Stimulated activated CD4-positive, alpha-beta T cell treated with anti-CD3 and anti-CD28 coated beads, Interleukin-1b, Interleukin-23, amount 100 ng/mL, for 4 hours (primary cell): Measurements from ENCODE around the gene STARD10.

ENCODE experiments used
- DNase-seq, 2 donors: peaks; one replicate each; pipeline ENCODE4 v3.0.0-alpha.2; 2020; ENCODE audit warnings: low read depth in 2 of 2

STARD10 gene

DNA sequence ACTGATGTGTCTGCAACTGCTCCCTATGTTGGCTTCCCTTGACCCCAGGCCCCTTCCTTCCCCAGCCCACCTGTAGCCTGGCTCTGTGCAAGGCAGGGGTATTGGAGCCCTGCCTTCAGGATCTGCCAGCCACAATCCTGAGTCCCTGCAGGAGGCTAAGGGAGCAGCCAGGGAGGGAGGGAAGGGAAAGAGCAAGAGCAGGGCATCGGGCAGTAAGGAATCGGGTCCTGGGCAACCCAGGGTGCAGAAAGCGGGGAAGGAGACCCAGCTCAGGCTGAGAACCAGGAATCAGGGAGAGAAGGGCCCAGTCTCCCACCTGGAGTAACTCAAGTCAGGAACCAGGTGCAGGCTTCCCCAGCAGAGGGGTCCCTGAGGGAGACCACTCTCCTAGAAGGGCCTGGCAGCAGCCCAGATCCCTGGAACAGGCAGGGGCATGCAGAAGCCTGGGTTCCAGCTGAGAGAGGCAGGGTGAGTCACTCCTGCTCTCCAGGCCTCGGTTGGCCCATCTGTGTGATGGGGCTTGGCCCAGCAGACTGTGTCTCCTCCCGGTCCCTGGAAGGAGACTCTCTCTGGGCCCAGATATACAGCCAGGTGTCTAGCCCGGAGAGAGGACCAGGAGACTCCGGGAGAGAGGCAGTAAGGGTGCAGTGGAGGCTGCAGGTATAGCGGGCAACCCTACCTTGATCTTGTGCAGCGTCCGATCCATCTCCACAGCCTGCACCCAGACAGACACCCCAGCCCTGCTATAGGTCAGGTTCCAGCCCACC, 13.4 kb downstream of the STARD10 start:
- no peak for DNase-seq

DNA sequence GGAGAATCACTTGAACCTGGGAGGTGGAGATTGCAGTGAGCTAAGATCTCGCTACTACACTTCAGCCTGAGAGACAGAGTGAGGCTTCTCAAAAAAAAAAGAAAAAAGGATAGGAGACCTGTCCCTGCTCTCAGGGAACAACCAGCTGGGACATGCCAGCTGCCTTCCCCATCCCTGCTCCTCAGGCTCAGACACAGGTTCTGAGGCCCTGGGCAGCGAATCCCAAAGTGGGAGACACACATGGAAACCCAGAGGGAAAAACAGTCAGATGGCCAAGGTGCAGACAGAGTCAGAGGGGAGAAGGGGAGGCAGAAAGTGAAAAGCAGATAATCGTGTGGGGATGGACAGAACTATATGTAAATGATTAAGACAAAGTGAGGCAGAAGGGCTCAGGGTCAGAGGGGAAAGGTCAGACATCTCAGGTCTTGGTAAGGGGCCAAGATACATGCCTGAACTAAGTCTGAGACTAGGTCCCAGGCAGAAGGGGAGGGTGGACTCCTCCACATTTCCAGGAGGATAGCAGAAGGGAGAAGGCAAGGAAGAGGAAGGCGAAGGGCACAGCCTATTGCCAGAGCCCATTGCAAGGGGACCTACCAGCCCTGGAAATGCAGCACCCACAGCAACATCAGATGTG, 14.2 kb downstream of the STARD10 start:
- DNase-seq, result no peak

GRCh38 chr11:72778535-72779494, 15.0 kb downstream of the STARD10 start:
- DNase-seq, result no peak

DNA sequence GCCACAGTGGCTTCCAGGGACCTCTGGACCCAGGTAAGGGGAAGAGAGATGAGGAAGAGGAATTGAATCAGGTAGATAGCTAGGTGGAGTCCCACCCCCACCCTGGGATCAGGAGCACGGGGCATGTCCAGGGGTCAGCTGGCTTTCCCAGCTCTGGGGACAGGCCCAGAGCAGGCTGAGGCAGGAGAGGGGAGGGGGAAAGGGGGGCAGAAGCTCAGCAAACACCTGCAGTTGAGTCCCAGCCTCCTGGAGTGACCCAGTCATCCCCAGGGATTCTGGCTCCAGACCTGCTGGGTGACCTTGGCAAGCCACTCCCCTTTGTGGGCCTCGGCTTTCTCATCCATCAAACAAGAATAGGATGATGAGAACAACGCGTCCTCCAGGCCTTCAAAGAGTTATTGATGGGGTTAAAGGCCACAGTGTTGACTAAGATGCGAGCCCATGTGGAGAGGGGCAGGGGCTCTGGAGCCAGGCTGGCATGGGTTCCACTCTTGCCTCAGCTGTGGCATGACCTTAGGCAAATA, 16.0 kb downstream of the STARD10 start:
- DNase-seq, result no peak

- no peak for DNase-seq
These were observed 16.7 kb downstream of the STARD10 start for GRCh38 chr11:72776844-72777754.

DNA sequence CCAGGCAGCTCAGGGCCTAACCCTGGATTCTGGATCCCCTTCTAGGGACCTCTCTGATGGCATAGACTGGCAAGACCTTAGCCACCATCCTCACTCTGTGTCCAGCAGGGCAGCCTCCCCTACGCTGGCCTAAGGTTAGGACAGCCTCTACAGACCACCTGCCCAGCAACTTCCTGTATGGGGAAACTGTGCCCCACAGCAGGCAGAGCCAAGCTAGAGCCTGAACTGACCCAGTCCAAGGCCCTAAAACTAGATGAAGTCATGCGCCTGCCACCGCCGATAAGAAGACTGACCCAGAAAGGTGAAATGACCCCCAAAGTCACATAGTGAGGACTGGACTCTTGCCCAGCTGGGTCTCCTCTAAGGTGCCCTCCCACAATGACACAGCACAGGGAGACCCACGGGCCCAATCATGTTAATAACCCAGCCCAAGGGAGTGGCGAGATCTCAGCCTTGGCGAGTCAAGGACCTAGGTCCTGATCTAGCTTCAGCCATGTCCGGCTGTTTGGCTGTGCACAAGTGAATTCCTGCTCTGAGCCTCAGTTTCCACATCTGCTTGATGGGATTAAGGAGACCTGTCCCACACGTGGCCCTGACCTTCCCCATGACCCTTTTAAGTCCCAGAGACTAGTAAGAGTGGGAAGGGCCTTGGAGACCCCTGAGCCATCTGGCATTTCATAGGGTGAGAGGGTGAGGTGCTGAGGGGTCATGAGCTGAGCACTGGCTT, 17.6 kb downstream of the STARD10 start:
- no peak for DNase-seq

- no peak for DNase-seq
These were observed 18.3 kb downstream of the STARD10 start for GRCh38 chr11:72775288-72776110.

GRCh38 chr11:72774499-72774898, 19.3 kb downstream of the STARD10 start:
- no peak for DNase-seq

DNA sequence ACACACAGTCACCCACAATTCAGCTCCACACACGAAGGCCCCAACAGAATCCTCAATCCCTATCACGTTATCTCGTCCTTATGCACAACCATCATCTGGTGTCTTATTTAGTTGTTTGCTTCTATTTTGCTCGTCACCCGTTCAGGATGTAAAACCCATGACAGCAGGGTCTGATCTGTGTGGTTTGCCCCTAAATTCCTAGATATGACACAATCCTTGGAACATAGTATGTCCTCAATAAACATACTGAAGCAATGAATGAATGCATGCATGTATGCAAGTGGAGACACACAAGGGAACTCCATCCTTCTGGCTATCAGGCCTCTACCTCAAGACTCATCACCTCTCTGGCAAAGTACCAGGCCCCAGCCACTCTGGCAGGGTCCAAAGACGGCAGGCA, 20.2 kb downstream of the STARD10 start:
- no peak for DNase-seq

GRCh38 chr11:72773291-72773690, 20.6 kb downstream of the STARD10 start:
- DNase-seq, result no peak

DNA sequence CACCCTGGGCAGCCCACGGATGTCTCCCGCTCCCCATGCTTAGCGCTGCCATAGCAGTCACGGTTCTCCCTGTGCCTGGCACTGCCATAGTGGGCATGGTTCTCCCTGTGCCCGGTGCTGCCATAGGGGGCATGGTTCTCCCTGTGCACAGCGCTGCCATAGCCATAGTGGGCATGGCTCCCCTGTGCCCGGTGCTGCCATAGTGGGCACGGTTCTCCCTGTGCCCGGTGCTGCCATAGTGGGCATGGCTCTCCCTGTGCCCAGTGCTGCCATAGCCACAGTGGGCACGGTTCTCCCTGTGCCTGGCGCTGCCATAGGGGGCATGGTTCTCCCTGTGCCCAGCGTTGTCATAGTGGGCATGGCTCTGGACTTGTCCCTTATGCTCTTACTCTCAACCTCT, 21.8 kb downstream of the STARD10 start:
- DNase-seq, result no peak

GRCh38 chr11:72771507-72771906, 22.3 kb downstream of the STARD10 start:
- no peak for DNase-seq

DNA sequence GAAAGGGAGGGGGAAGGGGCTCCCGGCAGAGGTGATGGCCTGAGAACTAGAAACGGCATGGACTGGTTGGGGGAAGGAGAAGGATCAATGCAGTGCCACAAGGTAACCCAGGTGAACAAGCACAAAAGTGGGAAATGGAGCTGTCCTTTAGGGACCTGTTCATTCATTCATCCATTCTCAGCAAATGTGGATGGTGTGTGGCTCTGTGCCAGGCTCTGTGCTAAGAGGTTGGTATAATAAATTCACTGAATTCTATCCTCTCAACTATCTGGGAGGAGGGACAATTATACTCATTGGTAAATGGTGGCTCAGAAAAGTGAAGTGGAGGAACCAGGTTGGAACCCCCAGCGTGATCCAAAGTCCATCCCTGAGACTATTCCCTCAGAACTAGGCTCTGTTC, 23.0 kb downstream of the STARD10 start:
- DNase-seq, result no peak

- DNase-seq, result no peak
These were observed 24.2 kb downstream of the STARD10 start for GRCh38 chr11:72769680-72770079.

DNA sequence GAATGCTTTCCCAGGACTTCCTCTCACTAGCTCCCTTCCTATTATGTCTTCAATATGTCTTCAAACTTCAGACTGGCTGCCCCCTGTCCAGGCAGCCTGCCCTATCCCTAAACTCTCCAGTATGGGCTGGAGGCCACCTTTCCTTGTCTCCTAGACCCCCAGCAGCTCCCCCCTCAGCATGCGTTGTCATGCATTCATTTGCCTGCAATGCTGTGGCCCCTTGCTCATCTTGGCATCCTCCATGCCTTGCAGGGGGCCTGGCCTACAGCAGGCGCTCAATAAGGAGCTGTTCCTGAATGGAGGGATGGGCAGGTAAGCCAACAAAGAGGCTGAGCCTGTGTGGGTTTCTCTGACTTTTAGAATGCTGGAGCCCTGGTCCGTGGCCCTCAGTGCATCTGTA, 25.3 kb downstream of the STARD10 start:
- no peak for DNase-seq

GRCh38 chr11:72767203-72768062, 26.4 kb downstream of the STARD10 start:
- DNase-seq, result no peak

DNA sequence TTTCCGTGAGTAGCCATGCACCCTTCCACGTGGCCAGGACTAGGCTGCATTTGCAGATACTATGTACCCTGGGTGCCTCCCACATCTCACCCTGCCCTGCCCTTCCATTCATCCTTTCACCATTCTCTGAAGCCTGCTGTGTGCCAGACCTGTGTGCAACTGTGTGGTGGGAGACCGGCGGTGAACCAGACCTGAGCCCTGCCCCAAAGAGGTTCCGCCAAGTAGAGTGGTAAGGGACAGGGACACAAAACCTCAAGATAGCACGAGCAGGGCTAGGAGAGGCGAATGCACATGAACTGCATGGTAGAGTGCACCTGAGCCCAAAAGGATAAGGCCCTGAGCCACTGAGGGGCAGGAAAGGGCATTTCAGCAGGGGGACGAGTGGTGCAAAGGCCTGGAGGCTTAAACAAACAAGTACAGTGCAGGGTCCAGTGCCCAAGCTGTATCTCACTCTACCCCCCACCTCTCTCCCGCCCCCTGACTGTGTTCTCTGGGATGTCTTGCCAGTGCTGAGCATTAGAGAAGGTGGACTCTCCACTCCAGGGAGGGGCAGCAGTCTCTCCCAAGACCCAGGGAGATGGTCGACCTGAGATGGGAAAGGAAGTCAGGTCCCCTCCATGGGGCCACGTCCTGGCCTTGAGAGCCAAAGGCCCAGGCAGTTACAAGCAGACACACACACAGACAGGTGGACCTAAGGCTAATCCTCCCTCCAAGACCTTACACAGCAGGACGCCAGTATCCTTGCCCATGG, 27.5 kb downstream of the STARD10 start:
- DNase-seq, result no peak

DNA sequence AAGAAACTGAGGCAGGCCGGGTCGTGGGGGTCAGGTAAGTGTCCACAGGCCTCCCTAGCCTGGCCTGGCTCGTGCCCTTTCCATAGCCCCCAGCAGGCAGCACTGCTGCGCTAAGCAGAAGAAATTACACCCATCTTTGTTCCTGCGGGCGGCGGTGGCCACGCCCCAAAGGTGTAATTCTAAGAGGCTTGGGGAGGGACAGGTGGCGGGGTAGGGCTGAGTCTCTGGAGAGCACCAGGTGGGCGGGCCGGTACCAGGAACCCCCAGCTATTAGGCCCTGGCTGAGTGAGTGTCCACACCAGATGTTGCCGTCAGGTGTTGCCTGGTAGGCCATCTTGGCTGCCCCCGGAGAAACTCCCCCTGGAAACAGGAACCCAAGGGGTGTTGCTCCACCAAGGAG, 29.3 kb downstream of the STARD10 start:
- no peak for DNase-seq
